HEK293 (cell line): Measurements from ENCODE around the gene CNTRL.

ENCODE experiments used
- PATZ1 ChIP-seq: fragments of 450-650 bp; formaldehyde crosslinking; IDR thresholded peaks from 2 replicates; pipeline ENCODE4 v1.5.1; 2016; ENCODE audit warnings: missing biosample characterization, missing genetic modification characterization
- PRDM10 ChIP-seq: fragments of 450-650 bp; formaldehyde crosslinking; IDR thresholded peaks from 2 replicates; pipeline ENCODE4 v1.5.1; 2016; ENCODE audit warnings: missing biosample characterization, missing genetic modification characterization
- SP7 ChIP-seq: fragments of 450-650 bp; formaldehyde crosslinking; IDR thresholded peaks from 2 replicates; pipeline ENCODE4 v1.5.1; 2016; ENCODE audit warnings: missing biosample characterization, missing genetic modification characterization
- ZBTB11 ChIP-seq: fragments of 450-650 bp; formaldehyde crosslinking; conservative IDR thresholded peaks from 2 replicates; pipeline ENCODE4 v1.5.1; 2016; ENCODE audit warnings: low read depth, missing biosample characterization, missing genetic modification characterization
- ZBTB20 ChIP-seq: fragments of 450-650 bp; formaldehyde crosslinking; IDR thresholded peaks from 2 replicates; pipeline ENCODE4 v1.5.1; 2016; ENCODE audit warnings: missing biosample characterization, missing genetic modification characterization
- ZNF701 ChIP-seq: fragments of 450-650 bp; formaldehyde crosslinking; IDR thresholded peaks from 2 replicates; pipeline ENCODE4 v1.5.1; 2016; ENCODE audit warnings: missing biosample characterization, missing genetic modification characterization
- ZNF76 ChIP-seq: fragments of 450-650 bp; formaldehyde crosslinking; IDR thresholded peaks from 2 replicates; pipeline ENCODE4; 2016; ENCODE audit warnings: low read depth, missing biosample characterization, missing genetic modification characterization, borderline replicate concordance
- ZSCAN23 ChIP-seq: fragments of 450-650 bp; formaldehyde crosslinking; IDR thresholded peaks from 2 replicates; pipeline ENCODE4 v1.5.1; 2016; ENCODE audit warnings: missing biosample characterization, missing genetic modification characterization
- TF ChIP-seq, protein P1 (sequence below): fragments of 450-650 bp; formaldehyde crosslinking; IDR thresholded peaks from 2 replicates; pipeline ENCODE4 v1.5.1; 2016; ENCODE audit warnings: missing biosample characterization, missing genetic modification characterization
- TF ChIP-seq, protein P2 (sequence below): fragments of 450-650 bp; formaldehyde crosslinking; IDR thresholded peaks from 2 replicates; pipeline ENCODE4 v1.5.1; 2016; ENCODE audit warnings: missing biosample characterization, missing genetic modification characterization
- TF ChIP-seq, protein P3 (sequence below): fragments of 450-650 bp; formaldehyde crosslinking; IDR thresholded peaks from 2 replicates; pipeline ENCODE4 v1.5.1; 2016; ENCODE audit warnings: missing biosample characterization, missing genetic modification characterization

- TF ChIP-seq PATZ1 (tag by site-specific recombination) (no peak), ZBTB20 (no peak), ZNF76 (tag by site-specific recombination) (no peak), ZBTB11 (tag by site-specific recombination) (no peak), ZSCAN23 (tag by site-specific recombination) (no peak), PRDM10 (tag by site-specific recombination) (no peak), ZNF701 (no peak), SP7 (no peak)
- TF ChIP-seq, protein P1, sequence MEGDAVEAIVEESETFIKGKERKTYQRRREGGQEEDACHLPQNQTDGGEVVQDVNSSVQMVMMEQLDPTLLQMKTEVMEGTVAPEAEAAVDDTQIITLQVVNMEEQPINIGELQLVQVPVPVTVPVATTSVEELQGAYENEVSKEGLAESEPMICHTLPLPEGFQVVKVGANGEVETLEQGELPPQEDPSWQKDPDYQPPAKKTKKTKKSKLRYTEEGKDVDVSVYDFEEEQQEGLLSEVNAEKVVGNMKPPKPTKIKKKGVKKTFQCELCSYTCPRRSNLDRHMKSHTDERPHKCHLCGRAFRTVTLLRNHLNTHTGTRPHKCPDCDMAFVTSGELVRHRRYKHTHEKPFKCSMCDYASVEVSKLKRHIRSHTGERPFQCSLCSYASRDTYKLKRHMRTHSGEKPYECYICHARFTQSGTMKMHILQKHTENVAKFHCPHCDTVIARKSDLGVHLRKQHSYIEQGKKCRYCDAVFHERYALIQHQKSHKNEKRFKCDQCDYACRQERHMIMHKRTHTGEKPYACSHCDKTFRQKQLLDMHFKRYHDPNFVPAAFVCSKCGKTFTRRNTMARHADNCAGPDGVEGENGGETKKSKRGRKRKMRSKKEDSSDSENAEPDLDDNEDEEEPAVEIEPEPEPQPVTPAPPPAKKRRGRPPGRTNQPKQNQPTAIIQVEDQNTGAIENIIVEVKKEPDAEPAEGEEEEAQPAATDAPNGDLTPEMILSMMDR (tag by site-specific recombination) = no peak
- TF ChIP-seq, protein P2, sequence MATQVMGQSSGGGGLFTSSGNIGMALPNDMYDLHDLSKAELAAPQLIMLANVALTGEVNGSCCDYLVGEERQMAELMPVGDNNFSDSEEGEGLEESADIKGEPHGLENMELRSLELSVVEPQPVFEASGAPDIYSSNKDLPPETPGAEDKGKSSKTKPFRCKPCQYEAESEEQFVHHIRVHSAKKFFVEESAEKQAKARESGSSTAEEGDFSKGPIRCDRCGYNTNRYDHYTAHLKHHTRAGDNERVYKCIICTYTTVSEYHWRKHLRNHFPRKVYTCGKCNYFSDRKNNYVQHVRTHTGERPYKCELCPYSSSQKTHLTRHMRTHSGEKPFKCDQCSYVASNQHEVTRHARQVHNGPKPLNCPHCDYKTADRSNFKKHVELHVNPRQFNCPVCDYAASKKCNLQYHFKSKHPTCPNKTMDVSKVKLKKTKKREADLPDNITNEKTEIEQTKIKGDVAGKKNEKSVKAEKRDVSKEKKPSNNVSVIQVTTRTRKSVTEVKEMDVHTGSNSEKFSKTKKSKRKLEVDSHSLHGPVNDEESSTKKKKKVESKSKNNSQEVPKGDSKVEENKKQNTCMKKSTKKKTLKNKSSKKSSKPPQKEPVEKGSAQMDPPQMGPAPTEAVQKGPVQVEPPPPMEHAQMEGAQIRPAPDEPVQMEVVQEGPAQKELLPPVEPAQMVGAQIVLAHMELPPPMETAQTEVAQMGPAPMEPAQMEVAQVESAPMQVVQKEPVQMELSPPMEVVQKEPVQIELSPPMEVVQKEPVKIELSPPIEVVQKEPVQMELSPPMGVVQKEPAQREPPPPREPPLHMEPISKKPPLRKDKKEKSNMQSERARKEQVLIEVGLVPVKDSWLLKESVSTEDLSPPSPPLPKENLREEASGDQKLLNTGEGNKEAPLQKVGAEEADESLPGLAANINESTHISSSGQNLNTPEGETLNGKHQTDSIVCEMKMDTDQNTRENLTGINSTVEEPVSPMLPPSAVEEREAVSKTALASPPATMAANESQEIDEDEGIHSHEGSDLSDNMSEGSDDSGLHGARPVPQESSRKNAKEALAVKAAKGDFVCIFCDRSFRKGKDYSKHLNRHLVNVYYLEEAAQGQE (tag by site-specific recombination) = no peak
- TF ChIP-seq, protein P3, sequence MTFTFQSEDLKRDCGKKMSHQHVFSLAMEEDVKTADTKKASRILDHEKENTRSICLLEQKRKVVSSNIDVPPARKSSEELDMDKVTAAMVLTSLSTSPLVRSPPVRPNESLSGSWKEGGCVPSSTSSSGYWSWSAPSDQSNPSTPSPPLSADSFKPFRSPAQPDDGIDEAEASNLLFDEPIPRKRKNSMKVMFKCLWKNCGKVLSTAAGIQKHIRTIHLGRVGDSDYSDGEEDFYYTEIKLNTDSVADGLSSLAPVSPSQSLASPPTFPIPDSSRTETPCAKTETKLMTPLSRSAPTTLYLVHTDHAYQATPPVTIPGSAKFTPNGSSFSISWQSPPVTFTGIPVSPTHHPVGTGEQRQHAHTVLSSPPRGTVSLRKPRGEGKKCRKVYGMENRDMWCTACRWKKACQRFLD = no peak
Measured at GRCh38 chr9:121088576-121088975, 13.8 kb downstream of the CNTRL start.
